WTC11 (cell line): Measurements from ENCODE around the gene BTBD9. TPM values are rescaled to one million over a fixed set of nuclear protein-coding genes. Genes with fewer than 3 reads are reported as not detected.

Experiments used
- ATAC-seq: fragments of 200-7000 bp; cut with Tn5 transposase; 2 replicates; pipeline ENCODE4 v1.10.0; 2021; ENCODE audit warnings: mild to moderate bottlenecking, moderate library complexity
- CTCF ChIA-PET: fragments of 300-600 bp; sonication (Branson Sonifier 250); formaldehyde crosslinking; loops from one replicate; lab custom pipeline; 2021; ENCODE audit warnings: antibody characterized with exemption; lab: Charles Lee
- POLR2A ChIA-PET: fragments of 350-600 bp; sonication (Branson Sonifier 250); formaldehyde crosslinking; loops from one replicate; lab custom pipeline; 2021; ENCODE audit warnings: antibody characterized with exemption; lab: Charles Lee
- DNase-seq: peaks from one replicate; pipeline ENCODE4 v3.0.0; 2021; ENCODE audit warnings: low spot score
- H3K27ac Mint-ChIP-seq: 2 replicates; pipeline ENCODE4 v1.8.0; 2021; ENCODE audit warnings: mixed read lengths
- H3K27me3 Mint-ChIP-seq: 2 replicates; pipeline ENCODE4 v1.8.0; 2021; ENCODE audit warnings: low read depth, mild to moderate bottlenecking, moderate library complexity, mixed read lengths
- H3K36me3 Mint-ChIP-seq: 2 replicates; pipeline ENCODE4 v1.8.0; 2021; ENCODE audit warnings: mixed read lengths
- H3K4me1 Mint-ChIP-seq: 2 replicates; pipeline ENCODE4 v1.8.0; 2022; ENCODE audit warnings: mixed read lengths
- H3K4me3 Mint-ChIP-seq: 2 replicates; pipeline ENCODE4 v1.8.0; 2021; ENCODE audit warnings: mild to moderate bottlenecking, moderate library complexity, mixed read lengths
- H3K9me3 Mint-ChIP-seq: 2 replicates; pipeline ENCODE4 v1.8.0; 2021; ENCODE audit warnings: mixed read lengths
- ATF2 ChIP-seq: sonication (generic); formaldehyde crosslinking; IDR thresholded peaks from 2 replicates; pipeline ENCODE4 v1.8.1; 2022; ENCODE audit warnings: low read depth, missing genetic modification reagents, borderline replicate concordance
- CDX4 ChIP-seq: fragments of 250-450 bp; sonication (Bioruptor Pico); IDR thresholded peaks from 2 replicates; pipeline ENCODE4 v1.9.0; 2021; ENCODE audit warnings: moderate library complexity, mild to moderate bottlenecking, inconsistent platforms, borderline replicate concordance
- CTCF ChIP-seq: fragments of 200-600 bp; IDR thresholded peaks from 2 replicates; pipeline ENCODE4 v1.8.0; 2022; ENCODE audit warnings: antibody characterized with exemption
- E2F5 ChIP-seq: sonication (generic); formaldehyde crosslinking; IDR thresholded peaks from 2 replicates; pipeline ENCODE4 v1.8.1; 2022; ENCODE audit warnings: mild to moderate bottlenecking, moderate library complexity, missing genetic modification reagents
- ESRRA ChIP-seq: sonication (generic); formaldehyde crosslinking; IDR thresholded peaks from 2 replicates; pipeline ENCODE4 v1.8.1; 2022; ENCODE audit warnings: mild to moderate bottlenecking, missing genetic modification reagents, borderline replicate concordance
- FOXP1 ChIP-seq: sonication (generic); formaldehyde crosslinking; IDR thresholded peaks from 2 replicates; pipeline ENCODE4 v1.8.0; 2022; ENCODE audit warnings: missing genetic modification reagents, mild to moderate bottlenecking, moderate library complexity, borderline replicate concordance
- GABPB1 ChIP-seq: sonication (generic); formaldehyde crosslinking; IDR thresholded peaks from 2 replicates; pipeline ENCODE4 v1.8.1; 2023; ENCODE audit warnings: mild to moderate bottlenecking, missing genetic modification reagents
- HMGA2 ChIP-seq: fragments of 250-450 bp; sonication (Bioruptor Pico); IDR thresholded peaks from 2 replicates; pipeline ENCODE4 v1.4.0; 2021; ENCODE audit warnings: mild to moderate bottlenecking, moderate library complexity
- IRF2 ChIP-seq: sonication (generic); formaldehyde crosslinking; IDR thresholded peaks from 2 replicates; pipeline ENCODE4 v1.8.0; 2022; ENCODE audit warnings: low read depth, missing genetic modification reagents, borderline replicate concordance
- OVOL2 ChIP-seq: fragments of 250-450 bp; sonication (Bioruptor Pico); IDR thresholded peaks from 2 replicates; pipeline ENCODE4 v1.9.0; 2021; ENCODE audit warnings: mild to moderate bottlenecking, borderline replicate concordance
- ZBTB43 ChIP-seq: sonication (generic); formaldehyde crosslinking; IDR thresholded peaks from 2 replicates; pipeline ENCODE4 v1.8.1; 2023; ENCODE audit warnings: mild to moderate bottlenecking, missing genetic modification reagents
- ZNF138 ChIP-seq: sonication (generic); formaldehyde crosslinking; conservative IDR thresholded peaks from 2 replicates; pipeline ENCODE4 v1.8.1; 2022; ENCODE audit warnings: mild to moderate bottlenecking, moderate library complexity, missing genetic modification reagents
- ZNF416 ChIP-seq: fragments of 250-450 bp; sonication (Bioruptor Pico); IDR thresholded peaks from 2 replicates; pipeline ENCODE4 v1.9.0; 2021; ENCODE audit warnings: mild to moderate bottlenecking, inconsistent platforms
- total RNA-seq: library from RNA; stranded (reverse); gene quantifications from 3 replicates; pipeline ENCODE4 v1.2.3, GENCODE V29; 2021
- TF ChIP-seq, protein P1 (sequence below): sonication (generic); formaldehyde crosslinking; IDR thresholded peaks from 2 replicates; pipeline ENCODE4 v1.8.1; 2023; ENCODE audit warnings: mild to moderate bottlenecking, missing genetic modification reagents, borderline replicate concordance
- TF ChIP-seq, protein P2 (sequence below): sonication (generic); formaldehyde crosslinking; conservative IDR thresholded peaks from 2 replicates; pipeline ENCODE4 v1.8.1; 2022; ENCODE audit warnings: mild to moderate bottlenecking, missing genetic modification reagents
- TF ChIP-seq, protein P3 (sequence below): sonication (generic); formaldehyde crosslinking; IDR thresholded peaks from 2 replicates; pipeline ENCODE4 v1.8.0; 2022; ENCODE audit warnings: mild to moderate bottlenecking, missing genetic modification reagents
- TF ChIP-seq, protein P4 (sequence below): fragments of 250-450 bp; sonication (Bioruptor Pico); IDR thresholded peaks from 2 replicates; pipeline ENCODE4 v2.1.2; 2022; ENCODE audit warnings: mild to moderate bottlenecking, moderate library complexity
- TF ChIP-seq, protein P5 (sequence below): sonication (generic); formaldehyde crosslinking; IDR thresholded peaks from 2 replicates; pipeline ENCODE4 v1.8.1; 2022; ENCODE audit warnings: low read depth, mild to moderate bottlenecking, moderate library complexity, missing genetic modification reagents, borderline replicate concordance

Gene BTBD9
- total RNA-seq, 1 experiment from 2014 or later = 4.2 TPM

DNA sequence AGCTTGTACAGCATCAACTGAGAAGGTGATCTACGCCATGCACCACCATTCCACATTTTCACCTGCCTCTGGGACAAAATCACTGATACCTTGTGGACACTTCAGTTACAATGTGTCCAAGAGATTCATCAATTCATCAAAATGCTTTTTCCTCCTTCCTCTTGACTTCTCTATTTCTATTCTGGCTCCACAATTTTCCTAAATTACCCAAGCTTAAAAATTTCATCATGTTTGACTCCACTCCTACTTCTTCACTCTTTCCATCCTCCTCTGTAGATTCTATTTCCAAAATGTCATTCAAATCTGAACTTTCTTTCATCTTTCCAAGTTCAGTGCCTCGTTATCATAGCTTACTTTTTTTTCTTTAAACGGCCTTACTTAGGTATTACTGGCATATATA lies 172.2 kb downstream of the BTBD9 start (continued):
- TF ChIP-seq, protein P1, sequence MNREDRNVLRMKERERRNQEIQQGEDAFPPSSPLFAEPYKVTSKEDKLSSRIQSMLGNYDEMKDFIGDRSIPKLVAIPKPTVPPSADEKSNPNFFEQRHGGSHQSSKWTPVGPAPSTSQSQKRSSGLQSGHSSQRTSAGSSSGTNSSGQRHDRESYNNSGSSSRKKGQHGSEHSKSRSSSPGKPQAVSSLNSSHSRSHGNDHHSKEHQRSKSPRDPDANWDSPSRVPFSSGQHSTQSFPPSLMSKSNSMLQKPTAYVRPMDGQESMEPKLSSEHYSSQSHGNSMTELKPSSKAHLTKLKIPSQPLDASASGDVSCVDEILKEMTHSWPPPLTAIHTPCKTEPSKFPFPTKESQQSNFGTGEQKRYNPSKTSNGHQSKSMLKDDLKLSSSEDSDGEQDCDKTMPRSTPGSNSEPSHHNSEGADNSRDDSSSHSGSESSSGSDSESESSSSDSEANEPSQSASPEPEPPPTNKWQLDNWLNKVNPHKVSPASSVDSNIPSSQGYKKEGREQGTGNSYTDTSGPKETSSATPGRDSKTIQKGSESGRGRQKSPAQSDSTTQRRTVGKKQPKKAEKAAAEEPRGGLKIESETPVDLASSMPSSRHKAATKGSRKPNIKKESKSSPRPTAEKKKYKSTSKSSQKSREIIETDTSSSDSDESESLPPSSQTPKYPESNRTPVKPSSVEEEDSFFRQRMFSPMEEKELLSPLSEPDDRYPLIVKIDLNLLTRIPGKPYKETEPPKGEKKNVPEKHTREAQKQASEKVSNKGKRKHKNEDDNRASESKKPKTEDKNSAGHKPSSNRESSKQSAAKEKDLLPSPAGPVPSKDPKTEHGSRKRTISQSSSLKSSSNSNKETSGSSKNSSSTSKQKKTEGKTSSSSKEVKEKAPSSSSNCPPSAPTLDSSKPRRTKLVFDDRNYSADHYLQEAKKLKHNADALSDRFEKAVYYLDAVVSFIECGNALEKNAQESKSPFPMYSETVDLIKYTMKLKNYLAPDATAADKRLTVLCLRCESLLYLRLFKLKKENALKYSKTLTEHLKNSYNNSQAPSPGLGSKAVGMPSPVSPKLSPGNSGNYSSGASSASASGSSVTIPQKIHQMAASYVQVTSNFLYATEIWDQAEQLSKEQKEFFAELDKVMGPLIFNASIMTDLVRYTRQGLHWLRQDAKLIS (CRISPR knock-in tag) = no peak
- TF ChIP-seq ATF2 (CRISPR knock-in tag) (no peak), ZNF416 (no peak), OVOL2 (CRISPR knock-in tag) (no peak), CTCF (no peak)
- TF ChIP-seq, protein P2, sequence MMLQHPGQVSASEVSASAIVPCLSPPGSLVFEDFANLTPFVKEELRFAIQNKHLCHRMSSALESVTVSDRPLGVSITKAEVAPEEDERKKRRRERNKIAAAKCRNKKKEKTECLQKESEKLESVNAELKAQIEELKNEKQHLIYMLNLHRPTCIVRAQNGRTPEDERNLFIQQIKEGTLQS = no peak
- TF ChIP-seq, protein P3, sequence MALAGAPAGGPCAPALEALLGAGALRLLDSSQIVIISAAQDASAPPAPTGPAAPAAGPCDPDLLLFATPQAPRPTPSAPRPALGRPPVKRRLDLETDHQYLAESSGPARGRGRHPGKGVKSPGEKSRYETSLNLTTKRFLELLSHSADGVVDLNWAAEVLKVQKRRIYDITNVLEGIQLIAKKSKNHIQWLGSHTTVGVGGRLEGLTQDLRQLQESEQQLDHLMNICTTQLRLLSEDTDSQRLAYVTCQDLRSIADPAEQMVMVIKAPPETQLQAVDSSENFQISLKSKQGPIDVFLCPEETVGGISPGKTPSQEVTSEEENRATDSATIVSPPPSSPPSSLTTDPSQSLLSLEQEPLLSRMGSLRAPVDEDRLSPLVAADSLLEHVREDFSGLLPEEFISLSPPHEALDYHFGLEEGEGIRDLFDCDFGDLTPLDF (CRISPR knock-in tag) = no peak
- TF ChIP-seq, protein P4, sequence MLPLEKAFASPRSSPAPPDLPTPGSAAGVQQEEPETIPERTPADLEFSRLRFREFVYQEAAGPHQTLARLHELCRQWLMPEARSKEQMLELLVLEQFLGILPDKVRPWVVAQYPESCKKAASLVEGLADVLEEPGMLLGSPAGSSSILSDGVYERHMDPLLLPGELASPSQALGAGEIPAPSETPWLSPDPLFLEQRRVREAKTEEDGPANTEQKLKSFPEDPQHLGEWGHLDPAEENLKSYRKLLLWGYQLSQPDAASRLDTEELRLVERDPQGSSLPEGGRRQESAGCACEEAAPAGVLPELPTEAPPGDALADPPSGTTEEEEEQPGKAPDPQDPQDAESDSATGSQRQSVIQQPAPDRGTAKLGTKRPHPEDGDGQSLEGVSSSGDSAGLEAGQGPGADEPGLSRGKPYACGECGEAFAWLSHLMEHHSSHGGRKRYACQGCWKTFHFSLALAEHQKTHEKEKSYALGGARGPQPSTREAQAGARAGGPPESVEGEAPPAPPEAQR (CRISPR knock-in tag) = no peak

DNA sequence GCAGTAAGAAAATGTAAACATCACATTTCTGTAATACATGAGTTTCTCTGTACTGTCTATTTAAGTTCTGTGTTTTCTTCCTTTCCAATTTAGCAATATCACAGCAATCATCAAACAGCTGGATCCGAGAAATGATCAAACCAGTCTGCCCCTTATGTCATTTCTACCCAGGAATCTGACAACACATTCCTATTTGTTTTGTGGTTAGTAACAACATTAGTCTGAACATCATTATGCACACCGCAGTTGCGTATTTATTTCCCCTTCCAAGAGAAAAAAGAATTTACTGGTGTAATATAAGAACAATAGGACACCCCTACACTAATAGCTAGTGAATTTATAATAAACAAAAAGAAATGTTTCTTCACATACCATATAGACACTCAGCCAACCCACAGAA lies 179.5 kb downstream of the BTBD9 start:
- Mint-ChIP-seq H3K27me3 (no peaks in the 10 kb centered on the region), H3K9me3 (peaks cover 4% of the 10 kb centered on the region), H3K36me3 (peaks cover 3% of the 10 kb centered on the region), H3K4me1 (peaks cover 15% of the 10 kb centered on the region), H3K4me3 (no peak overlapping the region), H3K27ac (no peak overlapping the region)
- CTCF ChIA-PET = no interaction called here
- DNase-seq (no peak), ATAC-seq (no peak)
- POLR2A ChIA-PET = no interaction called here
- TF ChIP-seq ESRRA (no peak), E2F5 (CRISPR knock-in tag) (no peak), CDX4 (CRISPR knock-in tag) (no peak), IRF2 (no peak), GABPB1 (CRISPR knock-in tag) (no peak), HMGA2 (CRISPR knock-in tag) (no peak), ZBTB43 (CRISPR knock-in tag) (no peak), ZNF138 (CRISPR knock-in tag) (no peak), FOXP1 (CRISPR knock-in tag) (no peak)
- TF ChIP-seq, protein P5, sequence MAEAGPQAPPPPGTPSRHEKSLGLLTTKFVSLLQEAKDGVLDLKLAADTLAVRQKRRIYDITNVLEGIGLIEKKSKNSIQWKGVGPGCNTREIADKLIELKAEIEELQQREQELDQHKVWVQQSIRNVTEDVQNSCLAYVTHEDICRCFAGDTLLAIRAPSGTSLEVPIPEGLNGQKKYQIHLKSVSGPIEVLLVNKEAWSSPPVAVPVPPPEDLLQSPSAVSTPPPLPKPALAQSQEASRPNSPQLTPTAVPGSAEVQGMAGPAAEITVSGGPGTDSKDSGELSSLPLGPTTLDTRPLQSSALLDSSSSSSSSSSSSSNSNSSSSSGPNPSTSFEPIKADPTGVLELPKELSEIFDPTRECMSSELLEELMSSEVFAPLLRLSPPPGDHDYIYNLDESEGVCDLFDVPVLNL = no peak
- TF ChIP-seq, protein P3 (CRISPR knock-in tag) = no peak
- TF ChIP-seq, protein P2 = no peak
